ENCODE measurements around the gene RYK.
"Not testable (repeated sequence)": the region's sequence is repeated elsewhere in the genome, so short reads cannot be mapped to it uniquely, and the experiment has no call there.

Gene RYK

DNA sequence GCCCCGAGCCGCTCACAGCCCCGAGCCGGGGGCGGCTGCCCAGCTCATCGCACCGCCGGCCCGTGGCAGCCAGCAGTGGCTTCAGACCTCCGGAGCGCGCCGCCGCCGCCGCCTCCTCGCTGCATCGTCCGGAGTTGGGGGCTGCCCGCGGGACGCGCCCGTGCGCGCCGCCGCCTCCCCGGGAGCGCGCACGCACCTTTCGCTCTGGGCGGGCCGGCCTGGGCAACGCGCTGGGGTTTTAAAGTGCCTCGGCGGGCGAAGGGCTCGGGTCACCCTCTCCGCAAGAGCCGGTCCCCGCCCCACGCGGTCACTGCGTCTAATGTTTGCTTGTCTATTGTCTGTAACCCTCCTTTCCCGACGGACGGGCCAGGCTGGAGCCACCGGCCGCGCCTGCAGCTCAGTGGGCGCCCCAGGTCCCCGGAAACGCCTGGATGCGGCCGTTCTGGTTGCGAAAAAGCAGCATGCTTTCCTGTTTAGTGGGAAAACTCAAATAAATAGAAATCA, at the start of gene RYK:
Gene RYK, minus strand, starts transcription at position 143 of the 504 bp plus-strand sequence. CDS start 205 bp downstream, outside the sequence.
- DNase-seq: peak; percentile 71

GRCh38 chr3:134299888-134300206, 49.2 kb upstream of the RYK start:
- no peak for DNase-seq

DNA sequence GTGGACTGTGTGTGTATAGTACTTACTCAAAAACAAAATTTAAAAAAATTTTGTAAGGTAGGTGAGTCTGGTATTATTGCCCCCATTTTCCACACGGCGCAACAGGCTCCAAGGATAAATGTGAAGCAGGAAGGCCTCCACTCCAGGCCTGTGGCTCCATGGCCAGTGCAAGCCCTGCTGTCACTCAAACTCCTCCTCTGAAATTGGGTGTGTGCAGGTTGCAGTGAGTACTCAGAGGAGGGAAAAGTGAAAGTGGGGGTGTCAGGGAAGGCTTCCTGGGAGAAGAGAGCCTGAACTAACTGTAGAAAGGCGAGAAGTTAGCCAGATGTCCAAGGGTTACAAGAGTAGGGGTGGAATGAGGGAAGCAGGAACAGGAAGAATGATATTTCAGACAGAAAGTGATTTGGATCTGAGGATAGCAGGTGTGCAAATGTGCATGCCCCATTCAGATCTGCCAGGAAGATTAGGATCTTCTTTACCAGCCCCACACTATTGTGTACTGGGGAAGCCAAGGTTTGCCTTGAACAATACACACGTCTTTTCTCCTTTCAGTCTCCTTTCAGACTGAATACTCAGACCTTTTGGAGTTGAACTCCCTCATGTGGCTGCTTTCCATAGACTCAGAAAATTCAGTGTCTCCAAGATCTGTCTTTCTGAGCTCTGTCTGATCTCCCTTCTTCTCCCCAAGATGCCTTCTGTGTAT, 48.7 kb upstream of the RYK start:
- peak; percentile 55 for DNase-seq

GRCh38 chr3:134298249-134298648, 47.6 kb upstream of the RYK start:
- DNase-seq: no peak

DNA sequence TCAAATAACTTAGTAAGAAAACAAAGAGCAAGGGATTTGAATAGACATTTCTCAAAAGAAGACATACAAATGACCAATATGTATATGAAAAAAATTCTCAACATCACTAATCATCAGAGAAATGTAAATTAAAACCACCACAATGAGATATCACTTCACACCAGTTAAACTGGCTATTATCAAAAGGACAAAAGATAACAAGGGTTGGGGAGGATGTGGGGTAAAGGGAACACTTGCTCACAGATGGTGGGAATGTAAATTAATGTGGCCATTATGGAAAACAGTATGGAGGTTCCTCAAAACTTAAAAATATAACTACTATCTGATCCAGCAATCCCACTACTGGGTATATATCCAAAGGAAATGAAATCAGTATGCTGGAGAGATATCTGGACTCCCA, 46.0 kb upstream of the RYK start:
- DNase-seq: no peak

GRCh38 chr3:134295930-134296329, 45.3 kb upstream of the RYK start:
- DNase-seq: no peak

GRCh38 chr3:134294302-134295280, 43.9 kb upstream of the RYK start:
- DNase-seq: no peak

GRCh38 chr3:134291319-134292254, 40.9 kb upstream of the RYK start:
- DNase-seq: peak; percentile 86

DNA sequence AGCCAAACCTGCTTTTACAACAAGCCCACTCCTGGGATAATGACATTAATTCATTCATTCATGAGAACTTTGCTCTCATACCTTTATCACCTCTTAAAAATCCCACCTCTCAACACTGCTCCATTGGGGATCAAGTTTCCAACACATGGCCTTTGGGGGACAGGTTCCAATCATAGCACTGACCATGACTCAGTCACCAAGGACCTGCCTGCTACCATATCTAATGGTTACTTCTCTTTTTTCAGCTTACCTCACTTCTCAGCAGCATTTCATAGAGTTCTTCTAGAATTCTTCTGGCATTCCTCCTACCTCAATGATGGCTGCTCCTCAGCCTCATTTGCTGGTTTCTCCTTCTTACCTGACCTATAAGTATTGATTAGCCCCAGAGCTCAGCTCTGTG, 36.9 kb upstream of the RYK start:
- DNase-seq: no peak

DNA sequence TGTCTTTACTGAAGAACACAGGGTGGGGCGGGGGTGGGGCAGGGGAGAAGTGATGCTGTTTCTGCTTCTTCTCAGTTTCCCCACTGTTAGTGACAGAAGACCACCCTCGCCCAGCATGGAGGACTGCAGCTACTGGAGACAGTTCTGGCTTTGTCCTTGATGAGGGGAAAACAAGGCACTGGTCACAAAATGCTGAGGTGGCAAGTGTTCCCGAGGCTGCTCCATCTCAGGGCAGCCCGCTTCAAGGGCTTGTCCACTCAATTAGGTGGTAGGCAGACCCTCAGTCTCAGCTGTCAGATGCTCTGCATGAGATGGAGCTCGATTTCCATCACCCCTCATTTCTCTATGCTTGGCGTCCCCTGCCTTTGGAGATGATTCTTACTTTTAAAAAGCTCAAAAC, 33.8 kb upstream of the RYK start:
- DNase-seq: no peak

GRCh38 chr3:134282659-134283047, 32.0 kb upstream of the RYK start:
- DNase-seq: no peak

- DNase-seq: no peak
Observed at GRCh38 chr3:134281912-134282658, 31.4 kb upstream of the RYK start.

- DNase-seq: peak; percentile 59
Observed at GRCh38 chr3:134279466-134279865, 28.8 kb upstream of the RYK start.

GRCh38 chr3:134277066-134277660, 26.5 kb upstream of the RYK start:
- DNase-seq: no peak

DNA sequence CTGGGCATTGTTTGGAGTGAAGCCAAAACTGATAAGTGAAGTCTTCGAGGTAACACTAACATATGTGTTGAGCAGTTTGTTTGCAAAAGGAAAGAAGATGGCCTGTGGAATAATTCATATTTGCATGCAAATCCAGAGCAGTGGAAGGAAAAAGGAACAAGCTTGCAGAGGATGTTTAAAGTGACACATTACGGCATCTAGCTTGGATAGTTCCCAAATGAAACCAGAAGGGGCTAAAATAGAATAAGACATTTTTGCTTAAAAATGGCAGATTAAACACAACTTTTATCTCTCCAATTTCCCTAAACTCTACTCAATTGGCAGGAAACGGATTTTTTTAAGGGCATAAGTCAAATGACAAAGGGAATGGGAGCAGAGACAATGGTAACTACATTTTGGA, 25.4 kb upstream of the RYK start:
- no peak for DNase-seq

DNA sequence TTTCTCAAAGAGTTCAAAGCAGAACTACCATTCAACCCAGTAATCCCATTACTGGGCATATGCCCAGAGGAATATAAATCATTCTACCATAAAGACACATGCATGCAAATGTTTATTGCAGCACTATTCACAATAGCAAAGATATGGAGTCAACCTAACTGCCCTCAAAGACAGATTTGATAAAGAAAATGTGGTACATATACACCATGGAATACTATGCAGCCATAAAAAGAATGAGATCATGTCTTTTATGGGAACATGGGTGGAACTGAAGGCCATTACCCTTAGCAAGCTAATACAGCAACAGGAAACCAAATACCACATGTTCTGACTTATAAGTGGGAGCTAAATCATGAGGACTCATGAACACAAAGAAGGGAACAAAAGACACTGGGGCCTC, 24.5 kb upstream of the RYK start:
- not testable (repeated sequence) for DNase-seq

GRCh38 chr3:134274571-134274970, 23.9 kb upstream of the RYK start:
- DNase-seq: peak; percentile 62

DNA sequence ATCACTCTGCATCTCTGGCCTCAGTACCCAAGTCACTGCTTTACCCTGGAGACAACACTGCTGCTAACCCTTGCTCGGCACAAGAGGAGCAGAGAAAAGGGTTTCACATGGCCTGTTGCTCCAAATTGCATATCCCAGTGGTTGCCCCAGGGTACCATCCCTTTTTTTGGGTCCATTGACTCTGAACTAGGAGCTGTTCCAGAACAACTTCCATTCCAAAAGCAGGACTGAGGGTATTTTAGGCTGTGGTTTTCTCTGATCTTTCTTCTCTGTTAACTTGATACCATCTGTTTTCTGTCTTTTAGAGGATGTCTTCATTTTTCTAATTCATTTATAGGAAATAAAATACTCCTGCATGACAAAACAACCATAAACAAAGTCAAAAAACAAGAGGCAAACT, 17.3 kb upstream of the RYK start:
- DNase-seq: no peak

- no peak for DNase-seq
Observed at GRCh38 chr3:134260987-134261386, 10.3 kb upstream of the RYK start.

- DNase-seq: no peak
Observed at GRCh38 chr3:134258761-134259347, 8.2 kb upstream of the RYK start.

GRCh38 chr3:134255404-134255803, 4.7 kb upstream of the RYK start:
- DNase-seq: no peak

Data from fibroblast of upper back skin (primary cell).